ENCODE measurements around the gene PSG5. TPM values are rescaled to one million over a fixed set of nuclear protein-coding genes. Genes with fewer than 3 reads are reported as not detected.
"Not testable (repeated sequence)": the region's sequence is repeated elsewhere in the genome, so short reads cannot be mapped to it uniquely, and the experiment has no call there.

PSG5 gene
- not detected for total RNA-seq
- not detected for polyA plus RNA-seq
- long read RNA-seq, donor 1: 0 reads
- long read RNA-seq, donor 2: 0 reads

DNA sequence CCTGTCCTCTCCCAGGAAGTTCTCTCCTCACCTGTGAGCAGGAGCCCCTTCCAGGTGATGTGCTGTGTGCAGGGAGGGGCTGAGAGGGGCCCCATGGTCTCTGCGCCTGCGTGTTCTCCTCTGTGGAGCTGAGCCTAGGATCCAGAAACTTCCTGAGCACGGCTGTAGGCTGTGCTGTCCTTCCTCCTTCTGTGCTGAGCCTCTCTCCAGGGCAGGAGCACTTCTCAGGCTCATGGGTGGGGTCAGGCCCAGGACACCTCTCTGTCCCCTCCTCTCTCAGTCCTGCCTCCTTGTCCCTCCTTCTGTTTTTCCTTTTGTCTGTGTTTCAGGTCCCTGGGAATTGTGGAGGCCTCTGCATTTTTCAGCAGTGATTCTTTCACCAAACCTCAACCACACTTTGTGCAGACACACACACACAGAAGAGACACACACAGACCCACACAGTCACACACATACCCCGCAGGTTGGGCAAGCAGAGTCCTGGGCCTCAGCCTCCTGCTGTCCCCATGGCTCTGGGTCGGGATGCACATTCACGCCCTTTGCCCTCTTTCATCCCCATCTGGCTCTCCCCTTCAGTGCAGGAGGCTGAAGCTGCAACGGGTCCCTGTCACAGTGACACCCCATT is at the start of gene PSG5:
PSG5 (minus strand) TSS at position 226 of the 625 bp plus-strand sequence; CDS start at position 95, 131 bp downstream.
- H3K27me3 ChIP-seq (replicated peaks in 1 of 7); H3K4me1 ChIP-seq; H3K9me3 ChIP-seq; intact Hi-C loops (cut with DNase I; ENCODE audit: low total_unique reads); H3K36me3 ChIP-seq; H3K4me3 ChIP-seq; DNase-seq; H3K27ac ChIP-seq: not testable (repeated sequence)
- 67 to 74% (median 70%) methylated on average over 6 to 7 of the region's 7 CpGs for WGBS, 5 donors

DNA sequence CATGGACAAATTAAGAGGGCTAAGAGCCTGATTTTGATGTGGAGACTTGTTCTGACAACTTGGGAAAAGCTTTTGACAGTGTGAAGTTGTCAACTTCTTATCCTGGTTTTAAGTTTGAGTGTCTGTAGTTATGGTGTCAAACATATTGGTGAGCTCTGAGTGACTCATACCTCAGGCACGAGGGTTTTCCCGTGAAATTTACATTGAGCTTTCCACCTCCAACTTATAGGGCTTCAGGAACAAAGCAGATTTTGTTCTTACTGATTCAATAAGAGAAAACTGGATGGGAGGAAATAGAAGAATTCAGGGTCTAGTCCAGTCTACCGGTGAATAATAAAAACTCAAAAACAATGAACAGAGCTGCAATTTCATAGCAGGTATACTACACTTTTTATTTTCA is 49.4 kb upstream of the PSG5 start:
- H3K9me3 ChIP-seq: peaks cover 0 to 48% (median 16%) of the 10 kb centered on the region in 8 donors
- H3K27ac ChIP-seq; H3K27me3 ChIP-seq (replicated peaks in 1 of 7); H3K4me3 ChIP-seq; H3K36me3 ChIP-seq; intact Hi-C loops (cut with DNase I; ENCODE audit: low total_unique reads); DNase-seq; H3K4me1 ChIP-seq: not testable (repeated sequence)
- WGBS, 5 donors: 61 to 78% (median 72%) methylated on average over 3 of the region's 3 CpGs; no CpG with 5 or more reads in 1 of the 5 donors

DNA sequence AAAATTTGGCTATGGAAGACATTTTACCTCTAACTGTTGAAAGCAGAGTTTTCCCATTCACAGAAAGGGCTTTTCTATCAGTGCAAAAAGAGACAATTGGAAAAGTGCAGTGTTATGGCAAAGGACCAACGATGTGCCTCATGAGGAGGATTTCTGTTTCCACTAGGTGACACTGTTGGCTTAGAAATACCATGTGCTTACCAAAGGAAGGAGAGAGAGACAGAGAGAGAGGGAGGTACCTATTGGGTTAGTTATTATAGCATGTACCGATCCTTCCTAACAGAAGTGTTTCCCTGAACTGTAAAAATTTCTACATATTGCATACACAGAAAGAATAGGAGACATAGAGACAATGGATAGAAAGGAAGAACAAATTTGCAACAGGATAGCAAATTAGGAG is 43.0 kb upstream of the PSG5 start:
- intact Hi-C loops (cut with DNase I; ENCODE audit: low total_unique reads): no loop called here
- no peaks in the 10 kb centered on the region for H3K4me1 ChIP-seq
- TF ChIP-seq POLR2AphosphoS5 (IDR thresholded peaks at IDR 0.05) (no peak), POLR2A (IDR thresholded peaks at IDR 0.05) (no peak)
- TF ChIP-seq, protein P1, sequence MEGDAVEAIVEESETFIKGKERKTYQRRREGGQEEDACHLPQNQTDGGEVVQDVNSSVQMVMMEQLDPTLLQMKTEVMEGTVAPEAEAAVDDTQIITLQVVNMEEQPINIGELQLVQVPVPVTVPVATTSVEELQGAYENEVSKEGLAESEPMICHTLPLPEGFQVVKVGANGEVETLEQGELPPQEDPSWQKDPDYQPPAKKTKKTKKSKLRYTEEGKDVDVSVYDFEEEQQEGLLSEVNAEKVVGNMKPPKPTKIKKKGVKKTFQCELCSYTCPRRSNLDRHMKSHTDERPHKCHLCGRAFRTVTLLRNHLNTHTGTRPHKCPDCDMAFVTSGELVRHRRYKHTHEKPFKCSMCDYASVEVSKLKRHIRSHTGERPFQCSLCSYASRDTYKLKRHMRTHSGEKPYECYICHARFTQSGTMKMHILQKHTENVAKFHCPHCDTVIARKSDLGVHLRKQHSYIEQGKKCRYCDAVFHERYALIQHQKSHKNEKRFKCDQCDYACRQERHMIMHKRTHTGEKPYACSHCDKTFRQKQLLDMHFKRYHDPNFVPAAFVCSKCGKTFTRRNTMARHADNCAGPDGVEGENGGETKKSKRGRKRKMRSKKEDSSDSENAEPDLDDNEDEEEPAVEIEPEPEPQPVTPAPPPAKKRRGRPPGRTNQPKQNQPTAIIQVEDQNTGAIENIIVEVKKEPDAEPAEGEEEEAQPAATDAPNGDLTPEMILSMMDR (IDR thresholded peaks at IDR 0.05 in 8 of 11, conservative IDR thresholded peaks at IDR 0.05 in 3 of 11): no peak
- H3K36me3 ChIP-seq: no peaks in the 10 kb centered on the region
- DNase-seq: no peak
- H3K9me3 ChIP-seq: peaks cover 0 to 86% (median 58%) of the 10 kb centered on the region in 8 donors
- WGBS, 5 donors: 63 to 83% (median 81%) methylated on average over 2 of the region's 2 CpGs; no CpG with 5 or more reads in 1 of the 5 donors
- no peak overlapping the region for H3K4me3 ChIP-seq
- H3K27ac ChIP-seq: no peak overlapping the region
- no peaks in the 10 kb centered on the region for H3K27me3 ChIP-seq (replicated peaks in 1 of 7)

DNA sequence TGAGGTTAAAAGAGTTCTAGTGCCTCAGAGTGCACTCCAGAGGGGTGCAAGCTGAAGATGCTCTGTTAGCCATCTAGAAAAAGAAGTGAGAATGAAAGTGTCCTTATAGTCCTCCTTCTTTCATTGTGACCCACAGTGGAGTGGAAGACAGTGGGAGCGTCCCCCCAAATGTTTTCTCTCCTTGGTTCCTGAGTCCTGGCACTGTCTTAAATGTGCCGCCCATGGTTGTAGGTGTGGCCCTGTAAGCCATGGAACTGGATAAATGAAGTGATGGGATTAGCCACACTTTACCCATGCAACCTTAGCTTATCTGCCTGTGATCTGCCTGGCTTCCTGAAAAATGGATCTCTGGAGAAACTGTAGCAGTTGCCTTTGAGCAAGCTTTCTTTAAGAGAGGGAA is 42.4 kb upstream of the PSG5 start:
- H3K27ac ChIP-seq; H3K27me3 ChIP-seq (replicated peaks in 1 of 7); H3K36me3 ChIP-seq; DNase-seq; H3K4me3 ChIP-seq; intact Hi-C loops (cut with DNase I; ENCODE audit: low total_unique reads); H3K4me1 ChIP-seq: not testable (repeated sequence)
- peaks cover 0 to 92% (median 58%) of the 10 kb centered on the region in 8 donors for H3K9me3 ChIP-seq
- WGBS, 5 donors: 67 to 86% (median 71%) methylated on average over 2 of the region's 2 CpGs; no CpG with 5 or more reads in 1 of the 5 donors

DNA sequence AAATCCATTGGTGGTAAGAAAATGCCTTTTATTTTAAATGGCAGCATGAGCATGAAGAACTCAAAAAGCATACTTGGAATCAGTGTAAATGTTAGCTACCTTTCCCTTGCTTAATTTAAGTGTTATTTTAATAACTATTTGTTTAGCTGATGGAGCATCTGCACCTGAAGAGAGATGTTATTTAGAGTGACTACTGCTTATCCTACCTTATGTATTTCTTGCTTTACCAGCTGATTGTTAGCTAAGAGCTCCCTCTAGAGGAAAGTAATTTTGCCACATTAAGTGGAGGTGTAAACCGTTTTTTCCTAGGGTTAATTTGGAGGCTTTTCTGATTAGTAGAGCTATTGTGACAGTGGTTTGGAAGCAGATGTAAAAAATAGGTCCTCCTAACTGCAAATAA is 40.6 kb upstream of the PSG5 start:
- H3K9me3 ChIP-seq: peaks cover 0 to 88% (median 59%) of the 10 kb centered on the region in 8 donors
- intact Hi-C loops (cut with DNase I; ENCODE audit: low total_unique reads); H3K36me3 ChIP-seq; H3K4me3 ChIP-seq; H3K27ac ChIP-seq; H3K4me1 ChIP-seq; H3K27me3 ChIP-seq (replicated peaks in 1 of 7); DNase-seq: not testable (repeated sequence)
- 76 to 89% (median 78%) methylated on average over 1 of the region's 1 CpG; no CpG with 5 or more reads in 1 of the 5 donors for WGBS, 5 donors

- Histone ChIP-seq H3K36me3 (no peaks in the 10 kb centered on the region), H3K4me1 (no peaks in the 10 kb centered on the region), H3K27ac (no peak overlapping the region), H3K4me3 (no peak overlapping the region), H3K27me3 (replicated peaks in 1 of 7) (no peaks in the 10 kb centered on the region), H3K9me3 (peaks cover 0 to 73% (median 44%) of the 10 kb centered on the region in 8 donors)
- intact Hi-C loops (cut with DNase I; ENCODE audit: low total_unique reads): no loop called here
- no peak for TF ChIP-seq POLR2AphosphoS5 (IDR thresholded peaks at IDR 0.05)
- TF ChIP-seq POLR2A (IDR thresholded peaks at IDR 0.05): no peak
- TF ChIP-seq, protein P1 (IDR thresholded peaks at IDR 0.05 in 8 of 11, conservative IDR thresholded peaks at IDR 0.05 in 3 of 11): no peak
- 84 to 96% (median 95%) methylated on average over 2 of the region's 2 CpGs; no CpG with 5 or more reads in 1 of the 5 donors for WGBS, 5 donors
- DNase-seq: no peak
These were observed 38.5 kb upstream of the PSG5 start for GRCh38 chr19:43224855-43225253.

DNA sequence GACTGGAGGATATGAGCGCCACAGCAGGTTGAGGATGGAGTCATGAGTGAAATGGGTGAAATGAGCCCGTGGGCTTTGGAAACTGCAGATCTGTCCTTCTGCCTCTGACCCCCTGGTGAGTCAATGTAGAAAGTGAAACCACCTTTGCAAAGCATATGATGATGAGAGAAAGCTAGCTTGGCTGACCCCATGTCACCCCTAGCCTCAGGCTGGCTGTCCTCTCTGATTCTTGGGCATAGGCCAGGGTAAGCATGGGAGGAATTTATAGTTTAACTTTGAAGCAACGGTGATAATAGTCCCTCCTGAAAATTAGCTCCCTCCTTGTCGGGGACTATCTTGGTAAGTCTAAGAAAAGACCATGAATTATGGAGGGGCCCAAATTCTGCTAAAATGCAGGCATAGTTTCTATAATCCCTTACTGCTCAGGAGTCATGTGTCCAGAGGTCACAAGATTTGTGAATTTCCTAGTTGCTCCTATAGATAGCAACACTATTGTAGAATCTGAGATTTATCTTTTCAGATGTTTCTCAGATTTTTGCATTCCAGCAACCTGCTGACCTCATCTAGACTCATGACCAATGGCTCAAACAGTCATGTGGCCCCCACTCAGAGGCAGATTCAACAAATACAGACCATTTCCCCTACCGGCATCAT is 38.0 kb upstream of the PSG5 start:
- intact Hi-C loops (cut with DNase I; ENCODE audit: low total_unique reads); H3K27me3 ChIP-seq (replicated peaks in 1 of 7): not testable (repeated sequence)

DNA sequence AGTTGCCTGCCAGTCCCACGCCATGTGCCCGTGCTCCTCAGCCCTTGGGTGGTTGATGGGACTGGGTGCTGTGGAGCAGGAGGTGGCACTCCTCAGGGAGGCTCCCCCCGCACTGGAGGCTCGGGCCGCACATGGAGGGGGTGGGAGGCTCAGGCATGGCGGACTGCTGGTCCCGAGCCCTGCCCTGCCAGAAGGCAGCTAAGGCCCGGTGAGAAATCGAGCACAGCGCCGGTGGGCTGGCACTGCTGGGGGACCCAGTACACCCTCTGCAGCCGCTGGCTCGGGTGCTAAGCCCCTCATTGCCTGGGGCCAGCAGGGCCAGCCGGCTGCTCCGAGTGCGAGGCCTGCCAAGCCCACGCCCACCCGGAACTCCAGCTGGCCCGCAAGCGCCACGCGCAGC is 35.6 kb upstream of the PSG5 start:
- intact Hi-C loops (cut with DNase I; ENCODE audit: low total_unique reads); H3K27me3 ChIP-seq (replicated peaks in 1 of 7); H3K4me3 ChIP-seq; H3K4me1 ChIP-seq; H3K27ac ChIP-seq; DNase-seq; H3K36me3 ChIP-seq: not testable (repeated sequence)
- peaks cover 0 to 48% (median 17%) of the 10 kb centered on the region in 8 donors for H3K9me3 ChIP-seq
- WGBS, 5 donors: 93 to 96% (median 94%) methylated on average over 17 to 22 of the region's 22 CpGs; no CpG with 5 or more reads in 2 of the 5 donors

More for the DNA sequence above, 38.0 kb upstream of the PSG5 start:
- not testable (repeated sequence) for H3K27ac ChIP-seq, H3K4me1 ChIP-seq, DNase-seq, H3K36me3 ChIP-seq, H3K4me3 ChIP-seq
- peaks cover 0 to 68% (median 39%) of the 10 kb centered on the region in 8 donors for H3K9me3 ChIP-seq
- 70 to 76% (median 72%) methylated on average over 5 of the region's 5 CpGs; no CpG with 5 or more reads in 1 of the 5 donors for WGBS, 5 donors

Measured in spleen (tissue), 13 donors.